ENCODE results near the gene ANKRD27. TPM values are rescaled to one million over a fixed set of nuclear protein-coding genes. Genes with fewer than 3 reads are reported as not detected.
A peak's percentile ranks its signal among the peaks of the same experiment; 100 is the strongest.
"Not testable (repeated sequence)": the region's sequence is repeated elsewhere in the genome, so short reads cannot be mapped to it uniquely, and the experiment has no call there.

Gene ANKRD27
- total RNA-seq, 1 donor from 2014 or later: 15.3 TPM

- Mint-ChIP-seq H3K27ac (ENCODE audit: unreplicated experiment) (peak overlapping the region; percentile 73), H3K4me3 (ENCODE audit: unreplicated experiment) (peak overlapping the region; percentile 92), H3K36me3 (ENCODE audit: unreplicated experiment) (peaks cover 2% of the 10 kb centered on the region), H3K4me1 (ENCODE audit: low read depth, unreplicated experiment) (peaks cover 4% of the 10 kb centered on the region), H3K9me3 (ENCODE audit: unreplicated experiment) (peaks cover 6% of the 10 kb centered on the region), H3K27me3 (ENCODE audit: unreplicated experiment) (peaks cover 3% of the 10 kb centered on the region)
- no peak for TF ChIP-seq CTCF (IDR thresholded peaks at IDR 0.05; ENCODE audit: partially characterized antibody, unreplicated experiment)
- DNase-seq: peak; percentile 45
Observed at GRCh38 chr19:32581705-32582179, 93.2 kb downstream of the ANKRD27 start.

- H3K9me3 Mint-ChIP-seq (ENCODE audit: unreplicated experiment): peaks cover 6% of the 10 kb centered on the region
- peak within 1 kb of the TSS; percentile 93 for H3K4me3 Mint-ChIP-seq (ENCODE audit: unreplicated experiment)
- peak within 1 kb of the TSS; percentile 95 for H3K27ac Mint-ChIP-seq (ENCODE audit: unreplicated experiment)
- H3K27me3 Mint-ChIP-seq (ENCODE audit: unreplicated experiment): peaks cover 3% of the 10 kb centered on the region
- peaks cover 1% of the 10 kb centered on the region for H3K36me3 Mint-ChIP-seq (ENCODE audit: unreplicated experiment)
- no peak for TF ChIP-seq CTCF (IDR thresholded peaks at IDR 0.05; ENCODE audit: partially characterized antibody, unreplicated experiment)
- peaks cover 4% of the 10 kb centered on the region for H3K4me1 Mint-ChIP-seq (ENCODE audit: low read depth, unreplicated experiment)
- DNase-seq: peak; percentile 97
Observed at GRCh38 chr19:32580901-32581704, 93.9 kb downstream of the ANKRD27 start, which contains the start of gene PDCD5. Gene PDCD5 (plus strand): TSS chr19:32581190. CDS start chr19:32581262, 72 bp downstream.

- Mint-ChIP-seq H3K27ac (ENCODE audit: unreplicated experiment) (peak overlapping the region; percentile 95), H3K4me3 (ENCODE audit: unreplicated experiment) (peak overlapping the region; percentile 93), H3K27me3 (ENCODE audit: unreplicated experiment) (peaks cover 3% of the 10 kb centered on the region), H3K9me3 (ENCODE audit: unreplicated experiment) (peaks cover 6% of the 10 kb centered on the region), H3K36me3 (ENCODE audit: unreplicated experiment) (peaks cover 7% of the 10 kb centered on the region), H3K4me1 (ENCODE audit: low read depth, unreplicated experiment) (peaks cover 4% of the 10 kb centered on the region)
- no peak for TF ChIP-seq CTCF (IDR thresholded peaks at IDR 0.05; ENCODE audit: partially characterized antibody, unreplicated experiment)
- peak; percentile 48 for DNase-seq
Observed at GRCh38 chr19:32580353-32580900, 94.6 kb downstream of the ANKRD27 start.

- Mint-ChIP-seq H3K27me3 (ENCODE audit: unreplicated experiment) (peaks cover 3% of the 10 kb centered on the region), H3K4me3 (ENCODE audit: unreplicated experiment) (no peak overlapping the region), H3K9me3 (ENCODE audit: unreplicated experiment) (peaks cover 5% of the 10 kb centered on the region), H3K4me1 (ENCODE audit: low read depth, unreplicated experiment) (no peaks in the 10 kb centered on the region), H3K27ac (ENCODE audit: unreplicated experiment) (no peak overlapping the region), H3K36me3 (ENCODE audit: unreplicated experiment) (peaks cover 7% of the 10 kb centered on the region)
- no peak for DNase-seq
- no peak for TF ChIP-seq CTCF (IDR thresholded peaks at IDR 0.05; ENCODE audit: partially characterized antibody, unreplicated experiment)
Observed at GRCh38 chr19:32576790-32577189, 98.2 kb downstream of the ANKRD27 start.

- no peak for TF ChIP-seq CTCF (IDR thresholded peaks at IDR 0.05; ENCODE audit: partially characterized antibody, unreplicated experiment)
- Mint-ChIP-seq H3K36me3 (ENCODE audit: unreplicated experiment) (peaks cover 7% of the 10 kb centered on the region), H3K27me3 (ENCODE audit: unreplicated experiment) (no peaks in the 10 kb centered on the region), H3K27ac (ENCODE audit: unreplicated experiment) (no peak overlapping the region), H3K4me1 (ENCODE audit: low read depth, unreplicated experiment) (peaks cover 3% of the 10 kb centered on the region), H3K4me3 (ENCODE audit: unreplicated experiment) (no peak overlapping the region), H3K9me3 (ENCODE audit: unreplicated experiment) (peaks cover 4% of the 10 kb centered on the region)
- DNase-seq: no peak
Observed at GRCh38 chr19:32573492-32573794, 101.5 kb downstream of the ANKRD27 start.

GRCh38 chr19:32572700-32573491 lies 102.1 kb downstream of the ANKRD27 start:
- not testable (repeated sequence) for H3K36me3 Mint-ChIP-seq (ENCODE audit: unreplicated experiment); H3K4me3 Mint-ChIP-seq (ENCODE audit: unreplicated experiment); H3K9me3 Mint-ChIP-seq (ENCODE audit: unreplicated experiment); DNase-seq; H3K4me1 Mint-ChIP-seq (ENCODE audit: low read depth, unreplicated experiment); H3K27ac Mint-ChIP-seq (ENCODE audit: unreplicated experiment); H3K27me3 Mint-ChIP-seq (ENCODE audit: unreplicated experiment)

All from glutamatergic neuron (in vitro differentiated cells).